HepG2 (cell line): ENCODE data around the gene LAMTOR2. TPM values are rescaled to one million over a fixed set of nuclear protein-coding genes. Genes with fewer than 3 reads are reported as not detected.

Experiments
- ATAC-seq: fragments of 200-7000 bp; cut with Tn5 transposase; 3 replicates; pipeline ENCODE4 v1.9.1; 2020; ENCODE audit warnings: mild to moderate bottlenecking, moderate library complexity
- BruUV-seq: library from RNA; stranded (reverse); fragments of 400-500 nt; replicated peaks from 2 replicates; lab custom pipeline; 2021; lab: Mats Ljungman, UMichigan
- CTCF ChIA-PET: fragments of 300-600 bp; formaldehyde crosslinking; extraction: SDS; loops from one replicate; lab custom pipeline; 2021; ENCODE audit warnings: low total read pairs, inconsistent platforms, low intra/inter-chr PET ratio; lab: Yijun Ruan, JAX
- POLR2A ChIA-PET: fragments of 350-600 bp; sonication (Branson Sonifier 250); formaldehyde crosslinking; loops from one replicate; lab custom pipeline; 2020; ENCODE audit warnings: antibody characterized with exemption, inconsistent platforms; lab: Yijun Ruan, JAX
- DNase-seq: peaks from one replicate; pipeline ENCODE4 v3.0.0-alpha.2; 2015; ENCODE audit warnings: low spot score
- FAIRE-seq: peaks from 3 replicates; lab custom pipeline; 2011; peaks lifted over from hg19 to GRCh38; lab: Jason Lieb, UNC
- H2AFZ ChIP-seq: one replicate; pipeline ENCODE4 v1.6.1; 2011; ENCODE audit warnings: low read length, inconsistent platforms
- H3K27ac ChIP-seq: fragments of 300-600 bp; 3 replicates; pipeline ENCODE4 v1.8.0; 2011; ENCODE audit warnings: mixed run types, mild to moderate bottlenecking, mixed read lengths, low read length, inconsistent platforms; ENCODE audit not compliant: insufficient read depth; ENCODE audit errors: extremely low read length
- H3K27me3 ChIP-seq, 2 experiments: fragments of 200-600 bp in 1 of 2; 2 replicates in 1 of 2; 3 replicates in 1 of 2; pipeline versions ENCODE4 v1.6.0 to v1.8.0; 2011; ENCODE audit warnings: low read length in 2 of 2, mild to moderate bottlenecking in 2 of 2, moderate library complexity in 2 of 2, inconsistent platforms in 1 of 2; ENCODE audit not compliant: insufficient read depth in 2 of 2, control insufficient read depth in 1 of 2
- H3K36me3 ChIP-seq, 2 experiments: fragments of 200-600 bp in 1 of 2; replicated peaks in 1 of 2; 2 replicates in 1 of 2; 3 replicates in 1 of 2; pipeline versions ENCODE4 v1.5.1 to v1.8.0; 2011; ENCODE audit warnings: low read length in 2 of 2, inconsistent platforms in 1 of 2; ENCODE audit not compliant: insufficient read depth in 2 of 2, control insufficient read depth in 1 of 2
- H3K4me1 ChIP-seq: 2 replicates; pipeline ENCODE4 v1.5.1; 2012; ENCODE audit warnings: low read length, inconsistent platforms; ENCODE audit not compliant: insufficient read depth
- H3K4me2 ChIP-seq: 2 replicates; pipeline ENCODE4 v1.6.0; 2011; ENCODE audit warnings: low read depth, low read length, inconsistent platforms
- H3K4me3 ChIP-seq, 3 experiments: fragments of 200-600 bp in 1 of 3; sonication (generic), shearing (Covaris generic) in 1 of 3; replicated peaks in 1 of 3; 2 replicates each; pipeline ENCODE4 v1.5.1; 2011 to 2016; ENCODE audit warnings: low read length in 3 of 3, inconsistent platforms in 2 of 3, low read depth in 2 of 3, mild to moderate bottlenecking in 2 of 3, control low read depth in 1 of 3, mixed read lengths in 1 of 3; ENCODE audit not compliant: insufficient read depth in 1 of 3
- H3K79me2 ChIP-seq: one replicate; pipeline ENCODE4 v1.6.1; 2011; ENCODE audit warnings: low read length, inconsistent platforms; ENCODE audit not compliant: insufficient read depth
- H3K9ac ChIP-seq: 2 replicates; pipeline ENCODE4 v1.6.0; 2011; ENCODE audit warnings: mild to moderate bottlenecking, low read depth, low read length, inconsistent platforms; ENCODE audit not compliant: insufficient read depth
- H3K9me3 ChIP-seq: 2 replicates; pipeline ENCODE4 v1.5.1; 2012; ENCODE audit warnings: mild to moderate bottlenecking, low read length
- H4K20me1 ChIP-seq: 2 replicates; pipeline ENCODE4 v1.6.0; 2011; ENCODE audit warnings: inconsistent platforms, mild to moderate bottlenecking, low read length, moderate library complexity; ENCODE audit not compliant: insufficient read depth
- ELF4 ChIP-seq: sonication (generic); formaldehyde crosslinking; IDR thresholded peaks from 2 replicates; pipeline ENCODE4 v1.5.0; 2020; ENCODE audit warnings: missing genetic modification reagents, mild to moderate bottlenecking, moderate library complexity, borderline replicate concordance
- MXD4 ChIP-seq: IDR thresholded peaks from 2 replicates; pipeline ENCODE4 v1.6.1; 2016; ENCODE audit warnings: mild to moderate bottlenecking, missing biosample characterization, missing genetic modification reagents
- WIZ ChIP-seq: sonication (generic); formaldehyde crosslinking; IDR thresholded peaks from 2 replicates; pipeline ENCODE4 v1.5.1; 2020; ENCODE audit warnings: mild to moderate bottlenecking, missing genetic modification reagents
- ZNF235 ChIP-seq: sonication (generic); formaldehyde crosslinking; IDR thresholded peaks from 2 replicates; pipeline ENCODE4 v1.8.1; 2023; ENCODE audit warnings: mild to moderate bottlenecking, missing genetic modification reagents, borderline replicate concordance
- ZNF496 ChIP-seq: sonication (generic); formaldehyde crosslinking; IDR thresholded peaks from 2 replicates; pipeline ENCODE4 v1.8.1; 2023; ENCODE audit warnings: mild to moderate bottlenecking, moderate library complexity, missing genetic modification reagents; ENCODE audit not compliant: insufficient replicate concordance
- ZNF672 ChIP-seq: sonication (generic); formaldehyde crosslinking; IDR thresholded peaks from 2 replicates; pipeline ENCODE4 v1.8.1; 2022; ENCODE audit warnings: missing genetic modification reagents
- ZNF768 ChIP-seq: sonication (generic); formaldehyde crosslinking; IDR thresholded peaks from 2 replicates; pipeline ENCODE4 v1.4.0; 2020; ENCODE audit warnings: missing genetic modification reagents
- WGBS: methylation state at CpG from one replicate; pipeline ENCODE4 v1.1.6; 2017; ENCODE audit warnings: low lambda C conversion rate; 5-methylcytosine and 5-hydroxymethylcytosine counted together
- in situ Hi-C: cut with HindIII; loops from 2 replicates; pipeline ENCODE4 v1.10.0; 2017; ENCODE audit warnings: low pct_unique_long_range_greater_than_20kb; ENCODE audit not compliant: extremely low pct_ligation_motif_present
- intact Hi-C: fragments of 100-400 bp; cut with micrococcal nuclease; formaldehyde crosslinking; loops from one replicate; pipeline ENCODE4 v1.10.0; 2022; ENCODE audit not compliant: unreplicated experiment
- polyA plus RNA-seq, 8 experiments: library from polyadenylated mRNA; depleted of rRNA in 3 of 8; stranded (reverse) in 7 of 8; unstranded in 1 of 8; fragments of >200 nt; fragmentation: Illumina TruSeq in 4 of 8; extraction: Trizol in 4 of 8; gene quantifications; 2 replicates each; pipeline versions ENCODE4 v1.2.1 to v1.2.3, GENCODE V29; 2011 to 2016; ENCODE audit warnings: low read depth in 4 of 8, missing spikeins in 1 of 8, mixed read lengths in 1 of 8; ENCODE audit not compliant: insufficient read depth in 1 of 8
- total RNA-seq, 5 experiments: library from RNA; depleted of rRNA; stranded (reverse); fragments of >200 nt; fragmentation: Illumina TruSeq; extraction: Trizol; gene quantifications; 2 replicates each; pipeline ENCODE4 v1.2.3, GENCODE V29; 2016; ENCODE audit warnings: low read depth in 1 of 5
- TF ChIP-seq, protein P1 (sequence below): sonication (generic); formaldehyde crosslinking; IDR thresholded peaks from 2 replicates; pipeline ENCODE4 v1.5.0; 2020; ENCODE audit warnings: mild to moderate bottlenecking, missing genetic modification reagents, borderline replicate concordance
- TF ChIP-seq, protein P2 (sequence below): sonication (generic); formaldehyde crosslinking; conservative IDR thresholded peaks from 2 replicates; pipeline ENCODE4 v1.4.0; 2020; ENCODE audit warnings: mild to moderate bottlenecking, missing genetic modification reagents, moderate library complexity
- TF ChIP-seq, protein P3 (sequence below): sonication (generic); formaldehyde crosslinking; IDR thresholded peaks from 2 replicates; pipeline ENCODE4 v1.8.0; 2022; ENCODE audit warnings: mild to moderate bottlenecking, missing genetic modification reagents
- TF ChIP-seq, protein P4 (sequence below): IDR thresholded peaks from 2 replicates; pipeline ENCODE4 v1.6.1; 2012; ENCODE audit warnings: inconsistent platforms

LAMTOR2 gene
- total and polyA plus RNA-seq, 2 of the 13 experiments (the other 11 are each of a cell fraction or from before 2014, with no cell fraction given): 36.5 to 66.4 TPM

DNA sequence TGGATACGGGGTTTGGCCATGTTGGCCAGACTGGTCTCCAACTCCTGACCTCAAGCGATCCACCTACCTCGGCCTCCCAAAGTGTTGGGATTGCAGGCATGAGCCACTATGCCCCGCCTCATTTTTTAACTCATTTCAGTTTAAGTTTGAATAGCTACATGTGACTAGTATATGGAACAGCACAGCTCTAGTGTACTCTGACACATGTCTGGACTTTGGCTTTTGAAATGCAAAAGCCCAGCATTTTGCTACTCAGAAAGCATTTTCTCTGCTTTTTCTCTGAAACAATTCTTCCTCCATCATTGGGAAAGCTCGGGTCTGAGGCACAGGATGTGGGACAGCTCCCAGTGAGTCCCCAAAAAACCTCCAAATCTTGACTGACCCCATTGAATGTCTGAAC is 29.8 kb upstream of the LAMTOR2 start:
- H3K9ac ChIP-seq: no peak overlapping the region
- peaks cover 31% of the 10 kb centered on the region for H3K4me1 ChIP-seq
- no peak for ATAC-seq
- no peaks in the 10 kb centered on the region for H3K36me3 ChIP-seq
- no peak for FAIRE-seq
- ChIA-PET CTCF (interaction anchor here (1.7 kb wide), 1 partner anchor 42 kb away, joined by 11 read pairs; no protein-coding TSS in a partner anchor), POLR2A (no interaction called here)
- no peaks in the 10 kb centered on the region; a peak in 1 of 5 replicates for H3K27me3 ChIP-seq
- in situ Hi-C loops: no loop called here
- intact Hi-C loops: no loop called here
- no peak for DNase-seq
- H3K4me2 ChIP-seq: peak overlapping the region; percentile 63
- peak overlapping the region; percentile 81 for H2AFZ ChIP-seq
- H3K27ac ChIP-seq: peak overlapping the region; percentile 40
- H3K4me3 ChIP-seq: peak overlapping the region in 1 of 3 experiments; percentile 32; a peak in 2 of 6 replicates
- no TSS peak for BruUV-seq
- H4K20me1 ChIP-seq: 0 out of 2 replicates have a peak, but pooled peaks cover 2% of the 10 kb centered on the region
- H3K9me3 ChIP-seq: no peaks in the 10 kb centered on the region
- H3K79me2 ChIP-seq: peaks cover 10% of the 10 kb centered on the region
- 20% methylated on average over 5 of the region's 5 CpGs for WGBS
- TF ChIP-seq MXD4 (CRISPR knock-in tag): no peak
- TF ChIP-seq, protein P1, sequence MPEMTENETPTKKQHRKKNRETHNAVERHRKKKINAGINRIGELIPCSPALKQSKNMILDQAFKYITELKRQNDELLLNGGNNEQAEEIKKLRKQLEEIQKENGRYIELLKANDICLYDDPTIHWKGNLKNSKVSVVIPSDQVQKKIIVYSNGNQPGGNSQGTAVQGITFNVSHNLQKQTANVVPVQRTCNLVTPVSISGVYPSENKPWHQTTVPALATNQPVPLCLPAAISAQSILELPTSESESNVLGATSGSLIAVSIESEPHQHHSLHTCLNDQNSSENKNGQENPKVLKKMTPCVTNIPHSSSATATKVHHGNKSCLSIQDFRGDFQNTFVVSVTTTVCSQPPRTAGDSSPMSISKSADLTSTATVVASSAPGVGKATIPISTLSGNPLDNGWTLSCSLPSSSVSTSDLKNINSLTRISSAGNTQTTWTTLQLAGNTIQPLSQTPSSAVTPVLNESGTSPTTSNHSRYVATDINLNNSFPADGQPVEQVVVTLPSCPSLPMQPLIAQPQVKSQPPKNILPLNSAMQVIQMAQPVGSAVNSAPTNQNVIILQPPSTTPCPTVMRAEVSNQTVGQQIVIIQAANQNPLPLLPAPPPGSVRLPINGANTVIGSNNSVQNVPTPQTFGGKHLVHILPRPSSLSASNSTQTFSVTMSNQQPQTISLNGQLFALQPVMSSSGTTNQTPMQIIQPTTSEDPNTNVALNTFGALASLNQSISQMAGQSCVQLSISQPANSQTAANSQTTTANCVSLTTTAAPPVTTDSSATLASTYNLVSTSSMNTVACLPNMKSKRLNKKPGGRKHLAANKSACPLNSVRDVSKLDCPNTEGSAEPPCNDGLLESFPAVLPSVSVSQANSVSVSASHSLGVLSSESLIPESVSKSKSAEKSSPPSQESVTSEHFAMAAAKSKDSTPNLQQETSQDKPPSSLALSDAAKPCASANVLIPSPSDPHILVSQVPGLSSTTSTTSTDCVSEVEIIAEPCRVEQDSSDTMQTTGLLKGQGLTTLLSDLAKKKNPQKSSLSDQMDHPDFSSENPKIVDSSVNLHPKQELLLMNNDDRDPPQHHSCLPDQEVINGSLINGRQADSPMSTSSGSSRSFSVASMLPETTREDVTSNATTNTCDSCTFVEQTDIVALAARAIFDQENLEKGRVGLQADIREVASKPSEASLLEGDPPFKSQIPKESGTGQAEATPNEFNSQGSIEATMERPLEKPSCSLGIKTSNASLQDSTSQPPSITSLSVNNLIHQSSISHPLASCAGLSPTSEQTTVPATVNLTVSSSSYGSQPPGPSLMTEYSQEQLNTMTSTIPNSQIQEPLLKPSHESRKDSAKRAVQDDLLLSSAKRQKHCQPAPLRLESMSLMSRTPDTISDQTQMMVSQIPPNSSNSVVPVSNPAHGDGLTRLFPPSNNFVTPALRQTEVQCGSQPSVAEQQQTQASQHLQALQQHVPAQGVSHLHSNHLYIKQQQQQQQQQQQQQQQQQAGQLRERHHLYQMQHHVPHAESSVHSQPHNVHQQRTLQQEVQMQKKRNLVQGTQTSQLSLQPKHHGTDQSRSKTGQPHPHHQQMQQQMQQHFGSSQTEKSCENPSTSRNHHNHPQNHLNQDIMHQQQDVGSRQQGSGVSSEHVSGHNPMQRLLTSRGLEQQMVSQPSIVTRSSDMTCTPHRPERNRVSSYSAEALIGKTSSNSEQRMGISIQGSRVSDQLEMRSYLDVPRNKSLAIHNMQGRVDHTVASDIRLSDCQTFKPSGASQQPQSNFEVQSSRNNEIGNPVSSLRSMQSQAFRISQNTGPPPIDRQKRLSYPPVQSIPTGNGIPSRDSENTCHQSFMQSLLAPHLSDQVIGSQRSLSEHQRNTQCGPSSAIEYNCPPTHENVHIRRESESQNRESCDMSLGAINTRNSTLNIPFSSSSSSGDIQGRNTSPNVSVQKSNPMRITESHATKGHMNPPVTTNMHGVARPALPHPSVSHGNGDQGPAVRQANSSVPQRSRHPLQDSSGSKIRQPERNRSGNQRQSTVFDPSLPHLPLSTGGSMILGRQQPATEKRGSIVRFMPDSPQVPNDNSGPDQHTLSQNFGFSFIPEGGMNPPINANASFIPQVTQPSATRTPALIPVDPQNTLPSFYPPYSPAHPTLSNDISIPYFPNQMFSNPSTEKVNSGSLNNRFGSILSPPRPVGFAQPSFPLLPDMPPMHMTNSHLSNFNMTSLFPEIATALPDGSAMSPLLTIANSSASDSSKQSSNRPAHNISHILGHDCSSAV (CRISPR knock-in tag): no peak
- TF ChIP-seq ZNF672 (CRISPR knock-in tag): no peak
- TF ChIP-seq WIZ (CRISPR knock-in tag): no peak
- TF ChIP-seq, protein P2, sequence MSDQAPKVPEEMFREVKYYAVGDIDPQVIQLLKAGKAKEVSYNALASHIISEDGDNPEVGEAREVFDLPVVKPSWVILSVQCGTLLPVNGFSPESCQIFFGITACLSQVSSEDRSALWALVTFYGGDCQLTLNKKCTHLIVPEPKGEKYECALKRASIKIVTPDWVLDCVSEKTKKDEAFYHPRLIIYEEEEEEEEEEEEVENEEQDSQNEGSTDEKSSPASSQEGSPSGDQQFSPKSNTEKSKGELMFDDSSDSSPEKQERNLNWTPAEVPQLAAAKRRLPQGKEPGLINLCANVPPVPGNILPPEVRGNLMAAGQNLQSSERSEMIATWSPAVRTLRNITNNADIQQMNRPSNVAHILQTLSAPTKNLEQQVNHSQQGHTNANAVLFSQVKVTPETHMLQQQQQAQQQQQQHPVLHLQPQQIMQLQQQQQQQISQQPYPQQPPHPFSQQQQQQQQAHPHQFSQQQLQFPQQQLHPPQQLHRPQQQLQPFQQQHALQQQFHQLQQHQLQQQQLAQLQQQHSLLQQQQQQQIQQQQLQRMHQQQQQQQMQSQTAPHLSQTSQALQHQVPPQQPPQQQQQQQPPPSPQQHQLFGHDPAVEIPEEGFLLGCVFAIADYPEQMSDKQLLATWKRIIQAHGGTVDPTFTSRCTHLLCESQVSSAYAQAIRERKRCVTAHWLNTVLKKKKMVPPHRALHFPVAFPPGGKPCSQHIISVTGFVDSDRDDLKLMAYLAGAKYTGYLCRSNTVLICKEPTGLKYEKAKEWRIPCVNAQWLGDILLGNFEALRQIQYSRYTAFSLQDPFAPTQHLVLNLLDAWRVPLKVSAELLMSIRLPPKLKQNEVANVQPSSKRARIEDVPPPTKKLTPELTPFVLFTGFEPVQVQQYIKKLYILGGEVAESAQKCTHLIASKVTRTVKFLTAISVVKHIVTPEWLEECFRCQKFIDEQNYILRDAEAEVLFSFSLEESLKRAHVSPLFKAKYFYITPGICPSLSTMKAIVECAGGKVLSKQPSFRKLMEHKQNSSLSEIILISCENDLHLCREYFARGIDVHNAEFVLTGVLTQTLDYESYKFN (CRISPR knock-in tag): peak; percentile 50
- TF ChIP-seq, protein P3, sequence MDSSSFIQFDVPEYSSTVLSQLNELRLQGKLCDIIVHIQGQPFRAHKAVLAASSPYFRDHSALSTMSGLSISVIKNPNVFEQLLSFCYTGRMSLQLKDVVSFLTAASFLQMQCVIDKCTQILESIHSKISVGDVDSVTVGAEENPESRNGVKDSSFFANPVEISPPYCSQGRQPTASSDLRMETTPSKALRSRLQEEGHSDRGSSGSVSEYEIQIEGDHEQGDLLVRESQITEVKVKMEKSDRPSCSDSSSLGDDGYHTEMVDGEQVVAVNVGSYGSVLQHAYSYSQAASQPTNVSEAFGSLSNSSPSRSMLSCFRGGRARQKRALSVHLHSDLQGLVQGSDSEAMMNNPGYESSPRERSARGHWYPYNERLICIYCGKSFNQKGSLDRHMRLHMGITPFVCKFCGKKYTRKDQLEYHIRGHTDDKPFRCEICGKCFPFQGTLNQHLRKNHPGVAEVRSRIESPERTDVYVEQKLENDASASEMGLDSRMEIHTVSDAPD: no peak
- TF ChIP-seq, protein P4, sequence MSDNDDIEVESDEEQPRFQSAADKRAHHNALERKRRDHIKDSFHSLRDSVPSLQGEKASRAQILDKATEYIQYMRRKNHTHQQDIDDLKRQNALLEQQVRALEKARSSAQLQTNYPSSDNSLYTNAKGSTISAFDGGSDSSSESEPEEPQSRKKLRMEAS: peak; percentile 49; the same call in 1 of the 2 replicates
- TF ChIP-seq ZNF496 (CRISPR knock-in tag): no peak
- no peak for TF ChIP-seq ZNF768 (CRISPR knock-in tag)
- TF ChIP-seq ELF4 (CRISPR knock-in tag): no peak
- no peak for TF ChIP-seq ZNF235 (CRISPR knock-in tag)
